Muscle of leg (tissue), 11 donors: ENCODE results near the gene DLG1. TPM values are rescaled to one million over a fixed set of nuclear protein-coding genes. Genes with fewer than 3 reads are reported as not detected.

ENCODE experiments used
- DNase-seq: peaks from one replicate; pipeline ENCODE4 v3.0.0; 2013
- H3K27ac ChIP-seq: one replicate; pipeline ENCODE4 v1.5.1; 2013; ENCODE audit warnings: mild to moderate bottlenecking, low read length, control low read depth
- H3K27me3 ChIP-seq: one replicate; pipeline ENCODE4 v1.6.1; 2013; ENCODE audit warnings: low read length; ENCODE audit not compliant: control insufficient read depth, insufficient read depth
- H3K36me3 ChIP-seq: one replicate; pipeline ENCODE4 v1.6.1; 2013; ENCODE audit warnings: low read length; ENCODE audit not compliant: control insufficient read depth, insufficient read depth
- H3K4me1 ChIP-seq: one replicate; pipeline ENCODE4 v1.6.1; 2013; ENCODE audit warnings: low read length; ENCODE audit not compliant: control insufficient read depth, insufficient read depth
- H3K4me3 ChIP-seq: one replicate; pipeline ENCODE4 v1.5.1; 2013; ENCODE audit warnings: low read length, control low read depth
- H3K9me3 ChIP-seq: replicated peaks from 2 replicates; pipeline ENCODE4 v1.6.1; 2013; ENCODE audit warnings: low read depth, low read length; ENCODE audit not compliant: control insufficient read depth
- WGBS: methylation state at CpG from one replicate; pipeline ENCODE4 v1.1.5; 2013; ENCODE audit warnings: missing lambda C conversion rate; ENCODE audit not compliant: insufficient coverage; 5-methylcytosine and 5-hydroxymethylcytosine counted together
- polyA plus RNA-seq, 8 donors: library from polyadenylated mRNA; unstranded; fragments of 120-200 nt; gene quantifications; one replicate each; pipeline versions ENCODE4 v1.2.1 to v1.2.3, GENCODE V29; 2013; ENCODE audit warnings: inconsistent platforms in 1 of 8, low replicate concordance in 1 of 8; ENCODE audit not compliant: insufficient read length in 8 of 8, insufficient read depth in 1 of 8
- total RNA-seq: library from RNA; stranded (reverse); fragments of 120-200 nt; gene quantifications from one replicate; pipeline ENCODE4 v1.2.4, GENCODE V29; 2013

The DLG1 gene
- total and polyA plus RNA-seq, 9 donors = 27.7 to 47.3 (median 39.0) TPM

GRCh38 chr3:197337656-197338055, 39.2 kb upstream of the DLG1 start:
- H3K9me3 ChIP-seq = no peaks in the 10 kb centered on the region
- H3K27me3 ChIP-seq = no peaks in the 10 kb centered on the region
- H3K4me3 ChIP-seq = no peak overlapping the region
- H3K4me1 ChIP-seq = peaks cover 28% of the 10 kb centered on the region
- DNase-seq = no peak
- no peaks in the 10 kb centered on the region for H3K36me3 ChIP-seq
- no peak overlapping the region for H3K27ac ChIP-seq
- 83% methylated on average over 2 of the region's 4 CpGs for WGBS

DNA sequence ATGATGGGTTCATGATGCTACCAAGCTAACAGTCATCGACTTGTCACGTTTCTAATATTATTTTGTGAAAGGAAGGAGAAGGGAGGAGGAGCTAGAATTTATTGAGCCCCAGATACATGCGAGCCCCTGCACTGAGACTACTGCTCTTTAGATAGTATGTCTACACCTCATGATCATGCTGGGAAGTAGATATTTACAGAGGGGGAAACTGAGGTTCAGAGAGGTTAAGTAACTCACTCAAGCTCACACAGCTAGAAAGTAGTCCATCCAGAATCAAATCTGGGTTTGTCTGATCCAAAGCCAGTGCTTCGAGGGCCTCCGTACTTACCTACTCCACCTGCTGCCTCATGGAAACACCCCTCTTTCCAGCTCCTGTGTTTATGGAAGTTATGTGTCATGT, 38.8 kb upstream of the DLG1 start:
- no peaks in the 10 kb centered on the region for H3K27me3 ChIP-seq
- H3K36me3 ChIP-seq = no peaks in the 10 kb centered on the region
- no peaks in the 10 kb centered on the region for H3K9me3 ChIP-seq
- H3K27ac ChIP-seq = no peak overlapping the region
- WGBS = 88% methylated on average over 2 of the region's 5 CpGs
- peaks cover 28% of the 10 kb centered on the region for H3K4me1 ChIP-seq
- no peak overlapping the region for H3K4me3 ChIP-seq
- no peak for DNase-seq

DNA sequence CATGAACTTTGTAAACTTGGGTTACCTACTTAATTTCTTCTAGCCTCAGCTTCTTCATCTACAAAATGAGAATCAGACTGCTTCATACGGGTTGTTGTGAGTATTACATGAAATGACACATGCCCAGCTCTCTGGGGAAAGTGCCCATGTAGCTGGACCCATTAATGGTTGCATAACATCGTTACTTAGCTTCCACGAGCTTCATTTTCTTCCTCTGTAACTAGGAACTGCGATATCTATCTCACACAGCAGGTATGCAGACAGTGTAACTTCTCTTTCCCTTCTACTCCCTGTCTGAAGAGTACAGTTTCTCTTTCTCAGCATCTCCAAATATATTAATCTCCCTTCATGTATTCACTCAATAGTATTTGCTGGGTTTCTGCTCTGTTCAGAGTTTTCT, 37.9 kb upstream of the DLG1 start:
- no peak for DNase-seq
- peaks cover 28% of the 10 kb centered on the region for H3K4me1 ChIP-seq
- peak overlapping the region; percentile 33 for H3K27ac ChIP-seq
- H3K36me3 ChIP-seq = no peaks in the 10 kb centered on the region
- no peaks in the 10 kb centered on the region for H3K27me3 ChIP-seq
- H3K4me3 ChIP-seq = no peak overlapping the region
- H3K9me3 ChIP-seq = no peaks in the 10 kb centered on the region
- WGBS = 53% methylated on average over 3 of the region's 4 CpGs

GRCh38 chr3:197335428-197336132, 37.2 kb upstream of the DLG1 start:
- no peaks in the 10 kb centered on the region for H3K27me3 ChIP-seq
- 50% methylated on average over 12 of the region's 13 CpGs for WGBS
- H3K4me1 ChIP-seq = peaks cover 28% of the 10 kb centered on the region
- H3K9me3 ChIP-seq = no peaks in the 10 kb centered on the region
- H3K36me3 ChIP-seq = no peaks in the 10 kb centered on the region
- peak overlapping the region; percentile 33 for H3K27ac ChIP-seq
- peak; percentile 72 for DNase-seq
- no peak overlapping the region for H3K4me3 ChIP-seq

- no peaks in the 10 kb centered on the region for H3K27me3 ChIP-seq
- peaks cover 17% of the 10 kb centered on the region for H3K4me1 ChIP-seq
- no peak for DNase-seq
- no peak overlapping the region for H3K4me3 ChIP-seq
- no peaks in the 10 kb centered on the region for H3K36me3 ChIP-seq
- H3K9me3 ChIP-seq = no peaks in the 10 kb centered on the region
- no peak overlapping the region for H3K27ac ChIP-seq
- 25% methylated on average over 1 of the region's 11 CpGs for WGBS
Observed at GRCh38 chr3:197333901-197334639, 35.7 kb upstream of the DLG1 start.

GRCh38 chr3:197331131-197331530, 32.7 kb upstream of the DLG1 start:
- peaks cover 10% of the 10 kb centered on the region for H3K4me1 ChIP-seq
- H3K27me3 ChIP-seq = no peaks in the 10 kb centered on the region
- no peaks in the 10 kb centered on the region for H3K36me3 ChIP-seq
- no peak overlapping the region for H3K4me3 ChIP-seq
- DNase-seq = no peak
- H3K27ac ChIP-seq = no peak overlapping the region
- no peaks in the 10 kb centered on the region for H3K9me3 ChIP-seq
- 64% methylated on average over 2 of the region's 3 CpGs for WGBS

GRCh38 chr3:197329382-197329781, 31.0 kb upstream of the DLG1 start:
- DNase-seq = no peak
- Histone ChIP-seq H3K9me3 (no peaks in the 10 kb centered on the region), H3K36me3 (no peaks in the 10 kb centered on the region), H3K4me3 (no peak overlapping the region), H3K27me3 (no peaks in the 10 kb centered on the region), H3K4me1 (no peaks in the 10 kb centered on the region), H3K27ac (no peak overlapping the region)
- WGBS = no CpG with 5 or more reads among the region's 3 CpGs

DNA sequence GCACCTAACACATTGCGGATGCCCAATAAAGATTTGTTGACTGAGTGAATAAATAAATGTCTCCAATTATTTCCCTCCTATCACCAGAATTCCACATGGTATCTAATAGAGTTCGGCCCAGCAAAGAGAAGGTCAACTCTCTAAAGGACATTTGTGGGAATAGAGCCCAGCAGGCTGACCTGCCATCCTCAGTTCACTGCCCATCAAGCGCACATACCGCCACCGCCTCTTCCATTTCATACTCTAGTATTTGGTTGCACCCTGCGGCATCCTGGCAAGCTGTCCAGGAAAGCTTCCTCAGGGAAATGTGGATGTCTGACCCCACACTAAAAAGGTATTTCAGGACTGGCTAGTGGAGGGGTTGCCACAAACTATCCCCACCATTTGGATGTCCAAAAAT, 29.8 kb upstream of the DLG1 start:
- no peak for DNase-seq
- Histone ChIP-seq H3K9me3 (no peaks in the 10 kb centered on the region), H3K4me3 (no peak overlapping the region), H3K4me1 (no peaks in the 10 kb centered on the region), H3K27ac (no peak overlapping the region), H3K27me3 (no peaks in the 10 kb centered on the region), H3K36me3 (no peaks in the 10 kb centered on the region)
- 100% methylated on average over 1 of the region's 6 CpGs for WGBS

DNA sequence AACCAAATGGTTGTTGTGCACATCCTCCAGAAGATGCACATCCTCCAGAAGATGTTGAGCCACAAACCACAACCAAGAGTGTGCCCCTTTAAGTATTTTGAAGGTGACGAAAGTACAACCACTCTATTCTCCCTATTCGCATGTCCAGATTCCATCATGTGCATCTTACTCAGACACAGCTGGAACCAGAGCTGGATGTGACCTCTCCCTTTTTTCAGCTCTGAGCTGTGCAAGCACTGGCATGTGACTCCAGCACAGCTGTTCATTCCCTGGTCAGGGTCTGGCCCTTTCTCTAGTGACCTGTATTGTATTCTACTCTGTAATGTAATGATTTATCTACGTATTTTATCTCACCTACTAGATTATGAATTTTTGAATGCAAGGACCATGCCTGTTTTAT, 29.3 kb upstream of the DLG1 start:
- H3K4me3 ChIP-seq = no peak overlapping the region
- H3K36me3 ChIP-seq = no peaks in the 10 kb centered on the region
- WGBS = 50% methylated on average over 1 of the region's 3 CpGs
- peak; percentile 81 for DNase-seq
- no peaks in the 10 kb centered on the region for H3K4me1 ChIP-seq
- H3K9me3 ChIP-seq = no peaks in the 10 kb centered on the region
- no peak overlapping the region for H3K27ac ChIP-seq
- no peaks in the 10 kb centered on the region for H3K27me3 ChIP-seq

DNA sequence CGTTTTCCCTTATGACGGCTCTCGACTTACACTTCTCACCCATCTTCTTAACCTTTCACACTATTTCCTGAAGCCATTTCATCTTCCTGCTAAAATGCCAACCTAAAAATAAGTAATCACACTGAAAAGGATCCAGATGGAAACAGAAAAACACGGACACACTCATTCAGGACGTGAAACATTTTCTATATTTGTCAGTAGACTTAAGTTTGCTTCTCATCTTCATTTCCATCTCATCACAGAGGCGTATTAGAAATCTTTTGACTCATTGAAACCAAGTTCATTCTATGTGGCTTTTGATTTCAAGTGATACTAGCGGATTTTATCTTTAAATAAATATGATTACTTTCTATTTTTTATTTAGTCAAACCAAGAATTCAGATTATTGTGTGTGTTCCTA, 27.4 kb upstream of the DLG1 start:
- no peak overlapping the region for H3K27ac ChIP-seq
- H3K27me3 ChIP-seq = no peaks in the 10 kb centered on the region
- no CpG with 5 or more reads among the region's 7 CpGs for WGBS

More for the DNA sequence above, 27.4 kb upstream of the DLG1 start:
- Histone ChIP-seq H3K36me3 (no peaks in the 10 kb centered on the region), H3K4me3 (no peak overlapping the region), H3K4me1 (no peaks in the 10 kb centered on the region), H3K9me3 (no peaks in the 10 kb centered on the region)
- DNase-seq = no peak
